ELR (cell line): ENCODE results near the gene SAMD4A.

Experiments used
- DNase-seq: peaks from one replicate; pipeline ENCODE4 v3.0.0-alpha.2; 2015; ENCODE audit warnings: low read depth

The SAMD4A gene

DNA sequence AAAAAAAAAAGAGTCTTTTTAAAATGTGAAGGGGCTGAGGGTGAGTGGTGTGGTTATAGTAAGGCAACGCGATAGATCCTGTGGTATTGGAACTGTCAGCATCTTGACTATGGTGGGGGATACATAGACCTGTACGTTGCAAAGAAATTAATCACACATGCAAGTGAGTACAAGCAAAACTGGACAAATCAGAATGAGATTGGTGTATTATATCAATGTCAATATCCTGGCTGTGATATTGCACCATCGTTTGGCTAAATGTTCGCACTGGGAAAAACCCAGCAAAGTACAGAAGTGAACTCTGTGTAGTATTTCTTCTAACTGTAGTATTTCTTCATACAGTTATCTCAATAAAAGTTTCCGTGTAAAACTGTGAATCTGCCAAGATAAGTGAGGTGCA lies 267.8 kb downstream of the SAMD4A start:
- DNase-seq, result no peak

GRCh38 chr14:54836231-54836630 lies 269.3 kb downstream of the SAMD4A start:
- no peak for DNase-seq

DNA sequence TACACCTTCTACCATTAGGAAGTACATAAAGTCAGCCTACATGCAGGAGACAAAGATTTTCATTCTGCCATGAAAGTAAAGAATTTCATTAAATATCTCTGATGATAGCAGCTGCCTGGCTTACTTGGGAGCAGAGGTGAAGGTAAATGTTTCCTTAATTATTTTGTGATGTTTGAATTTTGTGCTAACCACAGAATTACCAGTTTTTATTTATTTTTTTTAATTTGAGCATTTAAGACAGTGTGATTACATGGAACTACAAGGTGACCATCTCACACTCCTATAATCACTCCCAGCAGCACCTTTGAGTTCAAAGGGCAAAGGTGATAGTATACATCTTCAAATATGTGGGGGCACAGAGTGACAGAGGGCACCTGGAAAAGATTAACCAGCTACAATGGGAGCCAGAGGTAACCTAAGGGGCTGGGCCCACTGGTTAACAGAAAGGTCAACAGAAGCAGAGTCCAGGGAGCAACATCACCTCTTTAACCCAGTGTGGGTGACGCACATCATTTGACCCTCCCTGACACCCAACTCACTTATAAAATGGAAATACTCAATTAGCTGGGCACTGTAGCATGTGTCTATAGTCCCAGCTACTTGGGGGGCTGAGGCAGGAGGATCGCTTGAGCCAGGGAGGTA lies 270.7 kb downstream of the SAMD4A start:
- no peak for DNase-seq

DNA sequence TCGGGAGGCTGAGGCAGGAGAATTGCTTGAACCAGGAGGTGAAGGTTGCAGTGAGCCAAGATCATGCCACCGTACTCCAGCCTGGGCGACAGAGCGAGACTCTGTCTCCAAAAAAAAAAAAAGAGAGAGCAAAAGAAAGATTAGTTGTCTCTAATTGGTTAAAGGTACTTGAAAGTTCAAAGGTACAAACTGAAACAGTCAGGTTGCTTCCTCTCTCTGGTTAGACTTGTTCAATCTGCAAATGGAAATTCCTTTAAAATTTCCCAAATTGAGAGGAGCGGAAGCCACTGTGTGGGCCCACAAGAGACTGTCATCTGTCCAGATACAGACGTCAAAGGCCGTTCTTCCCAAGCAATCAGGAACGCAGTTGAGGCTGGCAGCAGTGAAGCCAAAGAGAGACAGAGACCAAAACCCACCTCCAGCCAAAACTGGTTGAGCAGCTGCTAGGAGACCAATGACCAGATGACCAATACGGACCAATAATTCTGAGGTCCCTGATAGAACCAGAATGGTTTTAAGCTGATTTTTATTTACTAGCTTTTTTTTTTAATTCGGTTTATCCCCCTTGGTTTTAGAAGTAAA lies 272.1 kb downstream of the SAMD4A start:
- DNase-seq, result no peak

- no peak for DNase-seq
Observed at GRCh38 chr14:54839701-54840119, 272.8 kb downstream of the SAMD4A start.

- no peak for DNase-seq
Observed at GRCh38 chr14:54840336-54840735, 273.4 kb downstream of the SAMD4A start.

GRCh38 chr14:54840798-54841197 lies 273.9 kb downstream of the SAMD4A start:
- no peak for DNase-seq
